OCI-LY1 (cell line): Measurements from ENCODE around the gene ZBTB48.

Experiments
- H2AFZ ChIP-seq: fragments of 200-600 bp; sonication (generic), shearing (Covaris generic); 2 replicates; pipeline ENCODE4 v1.6.0; 2014; ENCODE audit warnings: antibody characterized with exemption, mild to moderate bottlenecking, low read length
- H3F3A ChIP-seq: fragments of 200-600 bp; sonication (generic), shearing (Covaris generic); 2 replicates; pipeline ENCODE4 v1.6.0; 2014; ENCODE audit warnings: mild to moderate bottlenecking, antibody characterized with exemption, low read length, moderate library complexity; ENCODE audit not compliant: insufficient read depth
- H3K27ac ChIP-seq: fragments of 200-600 bp; sonication (generic); 2 replicates; pipeline ENCODE4 v1.5.1; 2014; ENCODE audit warnings: low read length, mixed run types, mild to moderate bottlenecking, low read depth; ENCODE audit not compliant: poor library complexity, severe bottlenecking
- H3K27me3 ChIP-seq: fragments of 200-600 bp; sonication (generic); 2 replicates; pipeline ENCODE4 v1.6.0; 2014; ENCODE audit warnings: antibody characterized with exemption, mild to moderate bottlenecking, low read length, moderate library complexity; ENCODE audit not compliant: insufficient read depth
- H3K36me3 ChIP-seq: fragments of 200-600 bp; sonication (generic); 2 replicates; pipeline ENCODE4 v1.6.1; 2014; ENCODE audit warnings: mild to moderate bottlenecking, antibody characterized with exemption, low read length, moderate library complexity, mixed read lengths; ENCODE audit not compliant: insufficient read depth
- H3K4me1 ChIP-seq: fragments of 200-600 bp; sonication (generic); 2 replicates; pipeline ENCODE4 v1.5.1; 2014; ENCODE audit warnings: mild to moderate bottlenecking, low read length, moderate library complexity; ENCODE audit not compliant: insufficient read depth, severe bottlenecking
- H3K4me2 ChIP-seq: fragments of 200-600 bp; sonication (generic), shearing (Covaris generic); 2 replicates; pipeline ENCODE4 v1.6.1; 2014; ENCODE audit warnings: low read length
- H3K4me3 ChIP-seq: fragments of 200-600 bp; sonication (generic); 2 replicates; pipeline ENCODE4 v1.5.1; 2014; ENCODE audit warnings: low read length, low read depth, mild to moderate bottlenecking, mixed read lengths; ENCODE audit not compliant: poor library complexity, severe bottlenecking
- H3K79me2 ChIP-seq: fragments of 200-600 bp; shearing (Covaris generic); 2 replicates; pipeline ENCODE4 v1.6.1; 2016; ENCODE audit warnings: mixed run types, low read length, mixed read lengths; ENCODE audit not compliant: insufficient read depth
- H3K9ac ChIP-seq: fragments of 200-600 bp; sonication (generic), shearing (Covaris generic); 2 replicates; pipeline ENCODE4 v1.6.1; 2014; ENCODE audit warnings: mild to moderate bottlenecking, low read length, mixed read lengths
- H3K9me2 ChIP-seq: fragments of 200-600 bp; sonication (generic), shearing (Covaris generic); 2 replicates; pipeline ENCODE4 v1.6.1; 2014; ENCODE audit warnings: low read depth, mild to moderate bottlenecking, low read length, mixed read lengths
- H3K9me3 ChIP-seq: fragments of 200-600 bp; shearing (Covaris generic); 2 replicates; pipeline ENCODE4 v1.6.1; 2014; ENCODE audit warnings: low read length, mixed read lengths
- H4K20me1 ChIP-seq: fragments of 200-600 bp; sonication (generic), shearing (Covaris generic); 2 replicates; pipeline ENCODE4 v1.6.0; 2016; ENCODE audit warnings: mild to moderate bottlenecking, low read length; ENCODE audit not compliant: insufficient read depth
- EZH2 ChIP-seq: fragments of 200-600 bp; sonication (generic), shearing (Covaris generic); IDR thresholded peaks from 2 replicates; pipeline ENCODE4 v1.8.0; 2017; ENCODE audit warnings: borderline replicate concordance, mixed run types, mild to moderate bottlenecking, antibody characterized with exemption, low read length, moderate library complexity, mixed read lengths
- TF ChIP-seq, protein P1 (sequence below): fragments of 200-600 bp; sonication (generic), shearing (Covaris generic); IDR thresholded peaks from 2 replicates; pipeline ENCODE4 v1.5.1; 2017; ENCODE audit warnings: mild to moderate bottlenecking, antibody characterized with exemption, low read length, moderate library complexity, mixed read lengths

ZBTB48 gene

GRCh38 chr1:6560267-6560666 is 19.5 kb upstream of the ZBTB48 start:
- H3K4me2 ChIP-seq, result peak overlapping the region; percentile 27; the same call in 1 of the 2 replicates
- H3K9me3 ChIP-seq, result no peaks in the 10 kb centered on the region
- no peak for TF ChIP-seq EZH2
- TF ChIP-seq, protein P1, sequence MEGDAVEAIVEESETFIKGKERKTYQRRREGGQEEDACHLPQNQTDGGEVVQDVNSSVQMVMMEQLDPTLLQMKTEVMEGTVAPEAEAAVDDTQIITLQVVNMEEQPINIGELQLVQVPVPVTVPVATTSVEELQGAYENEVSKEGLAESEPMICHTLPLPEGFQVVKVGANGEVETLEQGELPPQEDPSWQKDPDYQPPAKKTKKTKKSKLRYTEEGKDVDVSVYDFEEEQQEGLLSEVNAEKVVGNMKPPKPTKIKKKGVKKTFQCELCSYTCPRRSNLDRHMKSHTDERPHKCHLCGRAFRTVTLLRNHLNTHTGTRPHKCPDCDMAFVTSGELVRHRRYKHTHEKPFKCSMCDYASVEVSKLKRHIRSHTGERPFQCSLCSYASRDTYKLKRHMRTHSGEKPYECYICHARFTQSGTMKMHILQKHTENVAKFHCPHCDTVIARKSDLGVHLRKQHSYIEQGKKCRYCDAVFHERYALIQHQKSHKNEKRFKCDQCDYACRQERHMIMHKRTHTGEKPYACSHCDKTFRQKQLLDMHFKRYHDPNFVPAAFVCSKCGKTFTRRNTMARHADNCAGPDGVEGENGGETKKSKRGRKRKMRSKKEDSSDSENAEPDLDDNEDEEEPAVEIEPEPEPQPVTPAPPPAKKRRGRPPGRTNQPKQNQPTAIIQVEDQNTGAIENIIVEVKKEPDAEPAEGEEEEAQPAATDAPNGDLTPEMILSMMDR, result no peak
- no peaks in the 10 kb centered on the region for H3K36me3 ChIP-seq
- H3K4me1 ChIP-seq, result peaks cover 66% of the 10 kb centered on the region
- H3K79me2 ChIP-seq, result no peaks in the 10 kb centered on the region
- H3K9me2 ChIP-seq, result no peaks in the 10 kb centered on the region
- H3K4me3 ChIP-seq, result no peak overlapping the region
- peak overlapping the region; percentile 97 for H3K27ac ChIP-seq
- no peaks in the 10 kb centered on the region for H3K27me3 ChIP-seq
- H4K20me1 ChIP-seq, result no peaks in the 10 kb centered on the region
- peaks cover 3% of the 10 kb centered on the region; the same call in 1 of the 2 replicates for H3F3A ChIP-seq
- H3K9ac ChIP-seq, result peak overlapping the region; percentile 36; the same call in 1 of the 2 replicates
- no peak overlapping the region for H2AFZ ChIP-seq

GRCh38 chr1:6569033-6569432 is 10.8 kb upstream of the ZBTB48 start:
- Histone ChIP-seq H3K36me3 (peaks cover 11% of the 10 kb centered on the region), H2AFZ (no peak overlapping the region), H3K9ac (peak overlapping the region; percentile 6; the same call in 1 of the 2 replicates), H3K9me2 (no peaks in the 10 kb centered on the region), H3K4me3 (peak overlapping the region; percentile 20), H3K4me1 (peaks cover 32% of the 10 kb centered on the region), H3K4me2 (peak overlapping the region; percentile 22), H3K27me3 (no peaks in the 10 kb centered on the region), H3K27ac (peak overlapping the region; percentile 85), H4K20me1 (no peaks in the 10 kb centered on the region), H3K9me3 (peaks cover 12% of the 10 kb centered on the region), H3F3A (no peaks in the 10 kb centered on the region), H3K79me2 (no peaks in the 10 kb centered on the region)
- TF ChIP-seq, protein P1, result no peak
- TF ChIP-seq EZH2, result no peak

GRCh38 chr1:6570100-6570499 is 9.7 kb upstream of the ZBTB48 start:
- peak overlapping the region; percentile 20 for H3K4me3 ChIP-seq
- no peaks in the 10 kb centered on the region for H3F3A ChIP-seq
- no peaks in the 10 kb centered on the region for H4K20me1 ChIP-seq
- peaks cover 12% of the 10 kb centered on the region for H3K9me3 ChIP-seq
- H3K9ac ChIP-seq, result peak overlapping the region; percentile 6; the same call in 1 of the 2 replicates
- H3K27ac ChIP-seq, result peak overlapping the region; percentile 85
- H3K27me3 ChIP-seq, result no peaks in the 10 kb centered on the region
- no peak for TF ChIP-seq EZH2
- TF ChIP-seq, protein P1, result no peak
- no peak overlapping the region for H2AFZ ChIP-seq
- H3K79me2 ChIP-seq, result no peaks in the 10 kb centered on the region
- no peaks in the 10 kb centered on the region for H3K9me2 ChIP-seq
- peaks cover 40% of the 10 kb centered on the region for H3K4me1 ChIP-seq
- H3K36me3 ChIP-seq, result peaks cover 11% of the 10 kb centered on the region
- H3K4me2 ChIP-seq, result peak overlapping the region; percentile 22; the same call in 1 of the 2 replicates
